Measurements from ENCODE around the gene RCAN2.

The RCAN2 gene

GRCh38 chr6:46491628-46492547 is 639 bp upstream of the RCAN2 start:
- DNase-seq, result peak; percentile 18

- DNase-seq, result peak; percentile 4
Measured at GRCh38 chr6:46490425-46491200, 636 bp downstream of the RCAN2 start.

- no peak for DNase-seq
Measured at GRCh38 chr6:46486181-46486580, 5.1 kb downstream of the RCAN2 start.

- no peak for DNase-seq
Measured at GRCh38 chr6:46484081-46484820, 7.0 kb downstream of the RCAN2 start.

GRCh38 chr6:46476301-46476700 is 14.9 kb downstream of the RCAN2 start:
- DNase-seq, result no peak

- no peak for DNase-seq
Measured at GRCh38 chr6:46473881-46474280, 17.4 kb downstream of the RCAN2 start.

GRCh38 chr6:46472243-46472642 is 19.0 kb downstream of the RCAN2 start:
- DNase-seq, result no peak

- no peak for DNase-seq
Measured at GRCh38 chr6:46469021-46469420, 22.2 kb downstream of the RCAN2 start.

GRCh38 chr6:46468403-46469010 is 22.7 kb downstream of the RCAN2 start:
- no peak for DNase-seq

GRCh38 chr6:46466570-46466969 is 24.7 kb downstream of the RCAN2 start:
- DNase-seq, result no peak

- DNase-seq, result no peak
Measured at GRCh38 chr6:46465294-46466165, 25.7 kb downstream of the RCAN2 start.

GRCh38 chr6:46456297-46456696 is 35.0 kb downstream of the RCAN2 start:
- no peak for DNase-seq

GRCh38 chr6:46454691-46455090 is 36.6 kb downstream of the RCAN2 start:
- no peak for DNase-seq

GRCh38 chr6:46453741-46454316 is 37.4 kb downstream of the RCAN2 start:
- no peak for DNase-seq

GRCh38 chr6:46453216-46453615 is 38.0 kb downstream of the RCAN2 start:
- no peak for DNase-seq

GRCh38 chr6:46452312-46452917 is 38.8 kb downstream of the RCAN2 start:
- DNase-seq, result peak; percentile 26

GRCh38 chr6:46451343-46451742 is 39.9 kb downstream of the RCAN2 start:
- no peak for DNase-seq

- no peak for DNase-seq
Measured at GRCh38 chr6:46444772-46445454, 46.3 kb downstream of the RCAN2 start.

- no peak for DNase-seq
Measured at GRCh38 chr6:46443623-46444022, 47.6 kb downstream of the RCAN2 start.

GRCh38 chr6:46440641-46441040 is 50.6 kb downstream of the RCAN2 start:
- no peak for DNase-seq

Data from COR-L47 (cell line).